ENCODE measurements around the gene NR1D2.

The NR1D2 gene

DNA sequence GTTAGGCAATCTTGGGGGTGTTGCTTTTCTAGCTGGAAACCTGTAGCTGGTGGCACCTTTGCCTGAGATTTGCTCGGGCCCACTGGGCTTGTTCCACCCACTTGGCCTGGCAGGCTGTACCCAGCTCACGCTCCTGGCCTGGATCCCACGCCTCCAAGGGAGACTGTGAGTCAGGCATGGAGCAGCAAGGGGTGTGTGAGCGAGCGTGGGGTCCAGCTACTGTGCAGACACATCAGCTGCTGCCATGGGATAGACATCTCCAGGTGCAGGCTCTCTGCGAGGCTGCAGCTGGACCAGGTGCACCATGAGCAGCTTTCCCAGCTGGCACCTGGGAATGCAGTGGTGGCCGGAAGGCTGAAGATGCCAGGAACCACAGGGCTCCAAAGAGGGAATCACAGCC is 36.0 kb downstream of the NR1D2 start:
- no peak for DNase-seq (ENCODE audit: low read depth)
- TF ChIP-seq, protein P1, sequence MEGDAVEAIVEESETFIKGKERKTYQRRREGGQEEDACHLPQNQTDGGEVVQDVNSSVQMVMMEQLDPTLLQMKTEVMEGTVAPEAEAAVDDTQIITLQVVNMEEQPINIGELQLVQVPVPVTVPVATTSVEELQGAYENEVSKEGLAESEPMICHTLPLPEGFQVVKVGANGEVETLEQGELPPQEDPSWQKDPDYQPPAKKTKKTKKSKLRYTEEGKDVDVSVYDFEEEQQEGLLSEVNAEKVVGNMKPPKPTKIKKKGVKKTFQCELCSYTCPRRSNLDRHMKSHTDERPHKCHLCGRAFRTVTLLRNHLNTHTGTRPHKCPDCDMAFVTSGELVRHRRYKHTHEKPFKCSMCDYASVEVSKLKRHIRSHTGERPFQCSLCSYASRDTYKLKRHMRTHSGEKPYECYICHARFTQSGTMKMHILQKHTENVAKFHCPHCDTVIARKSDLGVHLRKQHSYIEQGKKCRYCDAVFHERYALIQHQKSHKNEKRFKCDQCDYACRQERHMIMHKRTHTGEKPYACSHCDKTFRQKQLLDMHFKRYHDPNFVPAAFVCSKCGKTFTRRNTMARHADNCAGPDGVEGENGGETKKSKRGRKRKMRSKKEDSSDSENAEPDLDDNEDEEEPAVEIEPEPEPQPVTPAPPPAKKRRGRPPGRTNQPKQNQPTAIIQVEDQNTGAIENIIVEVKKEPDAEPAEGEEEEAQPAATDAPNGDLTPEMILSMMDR (conservative IDR thresholded peaks at IDR 0.05; ENCODE audit: low read length) = no peak
- no peak overlapping the region for H3K4me3 ChIP-seq (ENCODE audit: low read length)

DNA sequence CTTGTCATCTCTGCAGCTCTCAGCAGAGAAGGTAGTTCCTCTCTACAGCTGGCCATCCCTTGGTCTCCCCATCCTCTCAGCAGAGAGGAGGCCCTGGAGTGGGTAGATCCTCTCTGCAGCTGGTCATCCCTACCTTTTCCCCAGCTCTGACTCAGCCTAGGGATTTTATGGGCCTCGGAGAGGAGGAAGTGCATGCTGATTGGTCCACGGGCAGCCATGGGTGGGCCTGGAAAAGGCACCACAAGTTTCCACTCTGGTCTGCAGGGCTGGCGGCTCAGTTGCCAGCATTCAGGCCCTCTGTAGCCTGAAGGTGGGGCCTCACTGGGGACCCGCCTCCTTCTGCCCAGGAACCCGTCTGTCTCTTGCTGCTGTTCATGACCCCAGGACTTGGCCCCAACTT is 36.9 kb downstream of the NR1D2 start:
- no peak for DNase-seq (ENCODE audit: low read depth)
- H3K4me3 ChIP-seq (ENCODE audit: low read length) = no peak overlapping the region
- TF ChIP-seq, protein P1 (conservative IDR thresholded peaks at IDR 0.05; ENCODE audit: low read length) = no peak

DNA sequence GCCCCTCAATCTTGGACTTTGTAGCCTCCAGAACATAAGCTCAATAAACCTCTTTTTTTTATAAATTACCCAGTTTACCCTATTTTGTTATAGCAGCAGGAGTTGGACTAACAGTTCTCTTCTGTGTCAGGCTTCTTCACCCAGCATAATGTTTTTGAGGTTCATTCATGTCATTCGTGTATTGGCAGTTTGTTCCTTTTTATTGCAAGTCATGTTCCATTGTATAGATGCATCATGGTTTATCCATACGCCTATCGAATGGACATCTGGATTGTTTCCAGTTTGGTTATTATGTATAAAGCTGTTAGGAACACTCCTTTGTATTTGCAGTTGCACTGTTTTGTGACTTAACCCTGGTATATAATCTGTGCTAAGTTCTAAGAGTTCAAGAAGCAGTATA is 39.8 kb downstream of the NR1D2 start:
- H3K4me3 ChIP-seq (ENCODE audit: low read length) = no peak overlapping the region
- no peak for DNase-seq (ENCODE audit: low read depth)
- TF ChIP-seq, protein P1 (conservative IDR thresholded peaks at IDR 0.05; ENCODE audit: low read length) = no peak

DNA sequence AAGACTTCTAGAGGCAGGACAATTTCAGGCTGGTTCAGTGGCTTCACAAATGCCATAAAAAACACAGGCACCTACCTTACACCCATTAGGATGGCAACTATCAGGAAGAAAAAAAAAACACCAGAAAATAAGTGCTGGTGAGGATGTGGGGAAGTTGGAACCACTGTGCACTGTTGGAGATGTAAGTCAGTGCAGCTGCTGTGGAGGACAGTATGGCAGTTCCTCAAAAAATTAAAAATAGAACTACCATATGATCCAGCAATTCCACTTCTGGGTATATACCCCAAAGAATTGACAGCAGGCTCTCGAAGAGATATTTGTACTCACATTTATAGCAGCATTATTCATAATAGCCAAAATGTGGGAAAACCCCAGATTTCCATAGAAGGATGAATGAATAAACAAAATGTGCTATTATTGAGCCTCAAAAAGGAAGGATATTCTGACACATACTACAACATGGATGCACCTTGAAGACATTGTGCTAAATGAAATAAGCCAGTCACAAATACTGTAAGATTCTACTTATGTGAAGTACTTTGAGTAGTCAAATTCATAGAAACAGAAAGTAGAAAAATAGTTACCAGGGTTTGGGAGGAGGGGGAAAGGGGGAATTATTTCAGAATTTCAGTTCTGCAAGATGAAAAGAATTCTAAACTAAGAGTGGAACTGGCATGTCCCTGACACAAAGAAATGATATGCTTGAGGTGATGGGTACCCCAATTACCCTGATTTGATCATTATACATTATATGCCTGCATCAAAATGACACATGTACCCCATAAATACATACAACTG is 40.9 kb downstream of the NR1D2 start:
- no peak for DNase-seq (ENCODE audit: low read depth)
- TF ChIP-seq, protein P1 (conservative IDR thresholded peaks at IDR 0.05; ENCODE audit: low read length) = no peak
- H3K4me3 ChIP-seq (ENCODE audit: low read length) = no peak overlapping the region

DNA sequence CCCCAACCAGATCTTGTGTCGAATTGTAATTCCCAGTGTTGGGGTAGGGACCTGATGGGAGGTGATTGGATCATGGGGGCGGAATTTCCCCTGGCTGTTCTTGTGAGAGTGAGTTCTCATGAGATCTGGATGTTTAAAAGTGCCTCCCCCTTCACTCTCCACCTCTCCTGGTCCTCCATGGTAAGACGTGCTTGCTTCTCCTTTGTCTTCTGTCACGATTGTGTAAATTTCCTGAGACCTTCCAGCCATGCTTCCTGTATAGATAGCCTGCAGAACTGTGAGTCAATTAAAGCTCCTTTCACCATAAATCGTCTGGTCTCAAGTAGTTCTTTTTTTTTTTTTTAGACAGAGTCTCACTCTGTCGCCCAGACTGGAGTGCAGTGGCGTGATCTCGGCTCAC is 42.3 kb downstream of the NR1D2 start:
- no peak for DNase-seq (ENCODE audit: low read depth)
- H3K4me3 ChIP-seq (ENCODE audit: low read length) = no peak overlapping the region
- TF ChIP-seq, protein P1 (conservative IDR thresholded peaks at IDR 0.05; ENCODE audit: low read length) = no peak

DNA sequence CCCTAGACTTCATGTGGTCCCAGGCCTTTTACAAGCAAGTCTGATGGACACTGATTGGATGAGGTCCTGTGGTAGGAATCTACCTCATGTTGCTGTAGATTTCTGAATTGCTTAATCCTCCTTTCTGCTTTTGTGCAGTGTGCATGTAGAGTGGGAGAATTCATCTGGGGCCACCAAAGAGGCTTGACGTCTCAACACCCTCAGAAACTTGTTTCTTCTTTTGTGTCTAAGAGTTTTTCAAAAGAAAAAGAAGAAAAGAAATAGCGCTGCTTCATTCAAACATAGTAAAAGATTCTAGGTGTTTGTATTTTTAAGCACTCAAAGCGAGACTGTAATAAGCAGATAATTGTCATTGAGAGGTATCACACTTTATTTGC is 46.2 kb downstream of the NR1D2 start:
- DNase-seq (ENCODE audit: low read depth) = no peak
- TF ChIP-seq, protein P1 (conservative IDR thresholded peaks at IDR 0.05; ENCODE audit: low read length) = no peak
- H3K4me3 ChIP-seq (ENCODE audit: low read length) = no peak overlapping the region

Data from AG10803 (cell line).